BE2C (cell line): Measurements from ENCODE around the gene MRPS18B.
A peak's percentile ranks its signal among the peaks of the same experiment; 100 is the strongest.

ENCODE experiments used
- DNase-seq: peaks from one replicate; pipeline ENCODE4 v3.0.0-alpha.2; 2020
- H3K27me3 ChIP-seq: fragments of 250-450 bp; sonication (Bioruptor Pico); 2 replicates; pipeline ENCODE4 v1.5.1; 2020; ENCODE audit warnings: mild to moderate bottlenecking
- H3K36me3 ChIP-seq: fragments of 250-450 bp; sonication (Bioruptor Pico); 2 replicates; pipeline ENCODE4 v1.5.1; 2020; ENCODE audit warnings: mild to moderate bottlenecking
- H3K4me1 ChIP-seq: fragments of 250-450 bp; sonication (Bioruptor Pico); 2 replicates; pipeline ENCODE4 v1.5.1; 2020
- H3K4me3 ChIP-seq: 2 replicates; pipeline ENCODE4 v1.5.1; 2011; ENCODE audit warnings: low read depth, low read length
- H3K9me3 ChIP-seq: fragments of 250-450 bp; sonication (Bioruptor Pico); 2 replicates; pipeline ENCODE4 v1.5.1; 2020
- CTCF ChIP-seq: IDR thresholded peaks from 2 replicates; pipeline ENCODE4 v1.5.1; 2012; ENCODE audit warnings: mild to moderate bottlenecking, low read depth, low read length

MRPS18B gene

GRCh38 chr6:30643656-30644055 is 26.0 kb downstream of the MRPS18B start:
- no peak for TF ChIP-seq CTCF
- Histone ChIP-seq H3K4me3 (no peak overlapping the region), H3K36me3 (no peaks in the 10 kb centered on the region; the same call in 1 of the 2 replicates), H3K4me1 (no peaks in the 10 kb centered on the region; the same call in 1 of the 2 replicates), H3K9me3 (no peaks in the 10 kb centered on the region), H3K27me3 (no peaks in the 10 kb centered on the region)
- DNase-seq = no peak

GRCh38 chr6:30644769-30645168 is 27.1 kb downstream of the MRPS18B start:
- no peak for TF ChIP-seq CTCF
- no peaks in the 10 kb centered on the region for H3K27me3 ChIP-seq
- H3K9me3 ChIP-seq = no peaks in the 10 kb centered on the region
- no peaks in the 10 kb centered on the region; the same call in 1 of the 2 replicates for H3K36me3 ChIP-seq
- H3K4me3 ChIP-seq = no peak overlapping the region
- no peaks in the 10 kb centered on the region; the same call in 1 of the 2 replicates for H3K4me1 ChIP-seq
- DNase-seq = no peak

- no peak for DNase-seq
- Histone ChIP-seq H3K9me3 (no peaks in the 10 kb centered on the region), H3K27me3 (no peaks in the 10 kb centered on the region), H3K4me3 (no peak overlapping the region), H3K4me1 (no peaks in the 10 kb centered on the region; the same call in 1 of the 2 replicates), H3K36me3 (peaks cover 2% of the 10 kb centered on the region)
- TF ChIP-seq CTCF = no peak
Measured at GRCh38 chr6:30645989-30646388, 28.3 kb downstream of the MRPS18B start.

- TF ChIP-seq CTCF = no peak
- Histone ChIP-seq H3K27me3 (no peaks in the 10 kb centered on the region), H3K9me3 (no peaks in the 10 kb centered on the region), H3K4me1 (no peaks in the 10 kb centered on the region; the same call in 1 of the 2 replicates), H3K4me3 (peak within 1 kb of the TSS; percentile 87), H3K36me3 (peaks cover 8% of the 10 kb centered on the region)
- DNase-seq = peak; percentile 94
Measured at GRCh38 chr6:30646450-30647241, 29.0 kb downstream of the MRPS18B start, which contains the start of gene C6orf136. Gene C6orf136, plus strand, starts transcription at chr6:30647133. Its CDS starts 99 bp downstream, at chr6:30647232.

GRCh38 chr6:30647242-30648116 is 29.8 kb downstream of the MRPS18B start:
- H3K4me3 ChIP-seq = peak overlapping the region; percentile 87
- DNase-seq = peak; percentile 85
- TF ChIP-seq CTCF = no peak
- H3K4me1 ChIP-seq = no peaks in the 10 kb centered on the region; the same call in 1 of the 2 replicates
- no peaks in the 10 kb centered on the region for H3K9me3 ChIP-seq
- no peaks in the 10 kb centered on the region for H3K27me3 ChIP-seq
- H3K36me3 ChIP-seq = peaks cover 17% of the 10 kb centered on the region
